Panc1 (cell line): ENCODE measurements around the gene SPINK1. TPM values are rescaled to one million over a fixed set of nuclear protein-coding genes. Genes with fewer than 3 reads are reported as not detected.

Experiments
- ATAC-seq: fragments of 200-7000 bp; cut with Tn5 transposase; 2 replicates; pipeline ENCODE4 v1.9.1; 2020; ENCODE audit warnings: mild to moderate bottlenecking, moderate library complexity
- BruUV-seq: library from RNA; stranded (reverse); fragments of 400-500 nt; replicated peaks from 2 replicates; lab custom pipeline; 2021; lab: Mats Ljungman, UMichigan
- CTCF ChIA-PET: fragments of 300-600 bp; sonication (Branson Sonifier 250); formaldehyde crosslinking; loops from one replicate; lab custom pipeline; 2022; ENCODE audit warnings: antibody characterized with exemption; lab: Charles Lee
- POLR2A ChIA-PET: fragments of 300-600 bp; sonication (Branson Sonifier 250); formaldehyde crosslinking; loops from one replicate; lab custom pipeline; 2022; ENCODE audit warnings: antibody characterized with exemption; lab: Charles Lee
- DNase-seq: peaks from one replicate; pipeline ENCODE4 v3.0.0-alpha.2; 2010; ENCODE audit warnings: low read depth, low spot score
- H3K27ac ChIP-seq: 2 replicates; pipeline ENCODE4 v1.5.1; 2011; ENCODE audit warnings: mild to moderate bottlenecking, low read length, inconsistent platforms
- H3K27me3 ChIP-seq: fragments of 200-500 bp; sonication (Bioruptor generic); 2 replicates; pipeline ENCODE4 v1.6.0; 2014; ENCODE audit warnings: low read length, inconsistent platforms; ENCODE audit not compliant: control insufficient read depth, insufficient read depth
- H3K36me3 ChIP-seq: fragments of 200-500 bp; sonication (Bioruptor generic); 2 replicates; pipeline ENCODE4 v1.5.1; 2014; ENCODE audit warnings: inconsistent platforms, mild to moderate bottlenecking, low read length, moderate library complexity; ENCODE audit not compliant: control insufficient read depth, insufficient read depth
- H3K4me1 ChIP-seq: 2 replicates; pipeline ENCODE4 v1.5.1; 2011; ENCODE audit warnings: inconsistent platforms, mild to moderate bottlenecking, low read length, moderate library complexity; ENCODE audit not compliant: control insufficient read depth, insufficient read depth
- H3K4me3 ChIP-seq, 2 experiments: 2 replicates each; pipeline ENCODE4 v1.5.1; 2011 to 2012; ENCODE audit warnings: low read depth in 2 of 2, low read length in 2 of 2, mild to moderate bottlenecking in 2 of 2, inconsistent platforms in 1 of 2, moderate library complexity in 1 of 2
- H3K9me3 ChIP-seq: fragments of 200-500 bp; sonication (Bioruptor generic); 2 replicates; pipeline ENCODE4 v1.5.1; 2014; ENCODE audit warnings: low read depth, mild to moderate bottlenecking, inconsistent platforms, low read length, moderate library complexity; ENCODE audit not compliant: control insufficient read depth, insufficient read depth
- CTCF ChIP-seq: fragments of 450-650 bp; IDR thresholded peaks from 2 replicates; pipeline ENCODE4 v1.5.1; 2017; ENCODE audit warnings: mild to moderate bottlenecking
- POLR2AphosphoS5 ChIP-seq: IDR thresholded peaks from 2 replicates; pipeline ENCODE4 v1.6.1; 2012; ENCODE audit warnings: mild to moderate bottlenecking, low read depth, low read length, moderate library complexity
- REST ChIP-seq, 2 experiments: IDR thresholded peaks; 2 replicates each; pipeline ENCODE4 v1.6.1; 2011 to 2012; ENCODE audit warnings: low read depth in 2 of 2, control low read depth in 1 of 2, low read length in 1 of 2, mild to moderate bottlenecking in 1 of 2, moderate library complexity in 1 of 2; ENCODE audit not compliant: insufficient read depth in 1 of 2
- SIN3A ChIP-seq: IDR thresholded peaks from 2 replicates; pipeline ENCODE4 v1.6.1; 2012; ENCODE audit warnings: low read depth, mild to moderate bottlenecking, low read length, moderate library complexity, borderline replicate concordance; ENCODE audit not compliant: insufficient read depth
- TCF7L2 ChIP-seq: IDR thresholded peaks from 2 replicates; pipeline ENCODE4 v1.6.1; 2011; ENCODE audit warnings: mild to moderate bottlenecking, low read depth, low read length, inconsistent platforms
- in situ Hi-C: cut with HindIII; loops from 2 replicates; pipeline ENCODE4 v1.10.0; 2016; ENCODE audit warnings: low sequenced_read_pairs, low pct_unique_long_range_greater_than_20kb
- intact Hi-C: fragments of 100-400 bp; cut with micrococcal nuclease; formaldehyde crosslinking; loops from one replicate; pipeline ENCODE4 v1.10.0; 2022; ENCODE audit not compliant: unreplicated experiment
- total RNA-seq: library from RNA; stranded (reverse); gene quantifications from one replicate; pipeline ENCODE4 v1.2.1, GENCODE V29; 2021; ENCODE audit not compliant: unreplicated experiment

SPINK1 gene
- total RNA-seq, 1 experiment from 2014 or later: 3.0 TPM

GRCh38 chr5:147879784-147880183, 48.3 kb upstream of the SPINK1 start:
- DNase-seq: no peak
- CTCF ChIA-PET: no interaction called here
- in situ Hi-C loops (no loop called here), intact Hi-C loops (no loop called here)
- ATAC-seq: no peak
- Histone ChIP-seq H3K36me3 (no peaks in the 10 kb centered on the region), H3K27me3 (no peaks in the 10 kb centered on the region), H3K9me3 (no peaks in the 10 kb centered on the region), H3K4me1 (no peaks in the 10 kb centered on the region), H3K27ac (no peak overlapping the region), H3K4me3 (no peak overlapping the region)
- TF ChIP-seq REST (IDR thresholded peaks at IDR 0.05; ENCODE audit: insufficient read depth in 1 of 2, low read depth in 2 of 2, low read length in 1 of 2) (no peak), TCF7L2 (no peak), POLR2AphosphoS5 (no peak), SIN3A (no peak), CTCF (no peak)
- no TSS peak for BruUV-seq
- POLR2A ChIA-PET: no interaction called here

GRCh38 chr5:147878066-147878759, 46.7 kb upstream of the SPINK1 start, which contains the start of gene SCGB3A2:
Gene SCGB3A2 (plus strand): TSS chr5:147878711. CDS start chr5:147878804, 93 bp downstream.
- no peaks in the 10 kb centered on the region for H3K9me3 ChIP-seq

More at GRCh38 chr5:147878066-147878759, 46.7 kb upstream of the SPINK1 start, which contains the start of gene SCGB3A2:
- CTCF ChIA-PET: no interaction called here
- no peak within 1 kb of the TSS for H3K4me3 ChIP-seq
- no TSS peak for BruUV-seq
- in situ Hi-C loops (no loop called here), intact Hi-C loops (no loop called here)
- no peak for TF ChIP-seq TCF7L2
- TF ChIP-seq POLR2AphosphoS5: no peak
- TF ChIP-seq REST (IDR thresholded peaks at IDR 0.05; ENCODE audit: insufficient read depth in 1 of 2, low read depth in 2 of 2, low read length in 1 of 2): no peak
- TF ChIP-seq SIN3A: no peak
- TF ChIP-seq CTCF: no peak
- no peak for DNase-seq
- no peaks in the 10 kb centered on the region for H3K36me3 ChIP-seq
- no peak for ATAC-seq
- no peaks in the 10 kb centered on the region for H3K27me3 ChIP-seq
- H3K4me1 ChIP-seq: no peaks in the 10 kb centered on the region
- H3K27ac ChIP-seq: no peak within 1 kb of the TSS
- POLR2A ChIA-PET: no interaction called here
